T-helper 2 cell treated with Interferon-gamma antibody and Interleukin-4, amounts not matched to agents 5 μg/mL and 100 μg/mL, for 36 hours (primary cell): ENCODE measurements around the gene SH3TC1.

ENCODE experiments used
- DNase-seq: peaks from one replicate; pipeline ENCODE4 v3.0.0; 2021; ENCODE audit warnings: low spot score
- H3K27ac Mint-ChIP-seq: one replicate; pipeline ENCODE4 v1.8.0; 2021; ENCODE audit warnings: mild to moderate bottlenecking, mixed read lengths
- H3K27me3 Mint-ChIP-seq: one replicate; pipeline ENCODE4 v1.8.0; 2021; ENCODE audit warnings: low read depth, mixed read lengths
- H3K36me3 Mint-ChIP-seq: one replicate; pipeline ENCODE4 v1.8.0; 2021; ENCODE audit warnings: low read depth, mixed read lengths
- H3K4me1 Mint-ChIP-seq: one replicate; pipeline ENCODE4 v1.8.0; 2021; ENCODE audit warnings: low read depth, mixed read lengths
- H3K4me3 Mint-ChIP-seq: one replicate; pipeline ENCODE4 v1.8.0; 2022; ENCODE audit warnings: mild to moderate bottlenecking, moderate library complexity, mixed read lengths
- H3K9me3 Mint-ChIP-seq: one replicate; pipeline ENCODE4 v1.8.0; 2021; ENCODE audit warnings: mixed read lengths

The SH3TC1 gene

GRCh38 chr4:8192748-8193738 lies 6.0 kb upstream of the SH3TC1 start:
- H3K36me3 Mint-ChIP-seq = no peaks in the 10 kb centered on the region
- H3K27ac Mint-ChIP-seq = no peak overlapping the region
- no peaks in the 10 kb centered on the region for H3K4me1 Mint-ChIP-seq
- no peak for DNase-seq
- H3K9me3 Mint-ChIP-seq = no peaks in the 10 kb centered on the region
- no peak overlapping the region for H3K4me3 Mint-ChIP-seq
- H3K27me3 Mint-ChIP-seq = no peaks in the 10 kb centered on the region

GRCh38 chr4:8194306-8195242 lies 4.5 kb upstream of the SH3TC1 start:
- H3K4me3 Mint-ChIP-seq = no peak overlapping the region
- no peaks in the 10 kb centered on the region for H3K36me3 Mint-ChIP-seq
- H3K4me1 Mint-ChIP-seq = peaks cover 10% of the 10 kb centered on the region
- no peaks in the 10 kb centered on the region for H3K27me3 Mint-ChIP-seq
- DNase-seq = no peak
- H3K27ac Mint-ChIP-seq = no peak overlapping the region
- no peaks in the 10 kb centered on the region for H3K9me3 Mint-ChIP-seq

DNA sequence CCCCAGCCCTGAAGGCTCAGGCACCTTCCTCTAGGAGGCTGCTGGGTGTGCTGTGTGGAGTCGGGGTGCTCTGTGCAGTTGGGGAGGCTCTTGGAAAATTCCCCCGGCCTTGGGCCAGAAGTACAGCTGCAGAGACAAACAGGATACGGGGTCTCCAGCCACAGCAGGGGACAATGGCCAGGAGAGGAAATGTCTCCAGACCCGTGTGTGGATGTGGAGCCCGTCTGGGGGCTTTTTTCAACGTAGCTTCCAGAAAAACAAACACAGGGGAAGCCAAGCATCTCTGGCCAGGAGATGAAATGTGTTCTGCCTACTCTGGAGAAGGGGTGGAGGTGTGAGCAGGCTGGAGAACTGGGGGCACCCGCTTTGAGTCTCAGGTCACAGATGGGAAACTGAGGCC lies 3.7 kb upstream of the SH3TC1 start:
- no peak for DNase-seq
- no peaks in the 10 kb centered on the region for H3K9me3 Mint-ChIP-seq
- peaks cover 16% of the 10 kb centered on the region for H3K4me1 Mint-ChIP-seq
- no peak overlapping the region for H3K4me3 Mint-ChIP-seq
- no peaks in the 10 kb centered on the region for H3K36me3 Mint-ChIP-seq
- H3K27me3 Mint-ChIP-seq = no peaks in the 10 kb centered on the region
- no peak overlapping the region for H3K27ac Mint-ChIP-seq

- H3K36me3 Mint-ChIP-seq = no peaks in the 10 kb centered on the region
- no peaks in the 10 kb centered on the region for H3K9me3 Mint-ChIP-seq
- no peak overlapping the region for H3K4me3 Mint-ChIP-seq
- no peak overlapping the region for H3K27ac Mint-ChIP-seq
- no peak for DNase-seq
- H3K4me1 Mint-ChIP-seq = peaks cover 20% of the 10 kb centered on the region
- no peaks in the 10 kb centered on the region for H3K27me3 Mint-ChIP-seq
These were observed 3.1 kb upstream of the SH3TC1 start for GRCh38 chr4:8195841-8196458.

DNA sequence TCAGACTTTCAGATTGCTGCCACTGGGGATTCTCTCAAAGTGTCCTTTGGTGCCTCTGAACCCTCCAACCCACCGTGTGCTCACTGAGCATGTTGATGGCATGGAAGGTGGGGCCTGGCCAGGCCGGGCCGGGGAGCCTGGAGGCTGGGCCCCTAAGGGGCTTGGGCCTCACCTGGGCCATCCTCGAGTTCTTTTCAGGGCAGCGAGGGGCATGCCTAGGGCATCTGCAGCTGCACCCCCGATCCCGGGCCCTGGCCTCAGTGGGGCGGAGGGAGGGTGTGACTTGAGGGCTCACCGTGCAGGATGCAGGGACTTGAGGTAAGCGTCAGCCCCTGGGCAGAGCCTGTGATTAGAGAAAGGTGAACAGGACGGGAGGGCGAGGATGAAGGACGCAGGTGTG lies 1.6 kb upstream of the SH3TC1 start:
- Mint-ChIP-seq H3K27ac (no peak overlapping the region), H3K27me3 (no peaks in the 10 kb centered on the region), H3K36me3 (no peaks in the 10 kb centered on the region), H3K4me3 (no peak overlapping the region), H3K4me1 (peaks cover 30% of the 10 kb centered on the region), H3K9me3 (no peaks in the 10 kb centered on the region)
- no peak for DNase-seq

GRCh38 chr4:8198206-8198905 lies 734 bp upstream of the SH3TC1 start:
- H3K9me3 Mint-ChIP-seq = no peaks in the 10 kb centered on the region
- peaks cover 30% of the 10 kb centered on the region for H3K4me1 Mint-ChIP-seq
- DNase-seq = no peak
- H3K4me3 Mint-ChIP-seq = peak overlapping the region; percentile 94
- H3K36me3 Mint-ChIP-seq = no peaks in the 10 kb centered on the region
- H3K27me3 Mint-ChIP-seq = no peaks in the 10 kb centered on the region
- peak overlapping the region; percentile 90 for H3K27ac Mint-ChIP-seq

- no peaks in the 10 kb centered on the region for H3K9me3 Mint-ChIP-seq
- H3K4me3 Mint-ChIP-seq = peak overlapping the region; percentile 94
- H3K27ac Mint-ChIP-seq = peak overlapping the region; percentile 92
- no peak for DNase-seq
- H3K27me3 Mint-ChIP-seq = no peaks in the 10 kb centered on the region
- H3K36me3 Mint-ChIP-seq = no peaks in the 10 kb centered on the region
- H3K4me1 Mint-ChIP-seq = peaks cover 30% of the 10 kb centered on the region
These were observed 658 bp downstream of the SH3TC1 start for GRCh38 chr4:8199594-8200301.

DNA sequence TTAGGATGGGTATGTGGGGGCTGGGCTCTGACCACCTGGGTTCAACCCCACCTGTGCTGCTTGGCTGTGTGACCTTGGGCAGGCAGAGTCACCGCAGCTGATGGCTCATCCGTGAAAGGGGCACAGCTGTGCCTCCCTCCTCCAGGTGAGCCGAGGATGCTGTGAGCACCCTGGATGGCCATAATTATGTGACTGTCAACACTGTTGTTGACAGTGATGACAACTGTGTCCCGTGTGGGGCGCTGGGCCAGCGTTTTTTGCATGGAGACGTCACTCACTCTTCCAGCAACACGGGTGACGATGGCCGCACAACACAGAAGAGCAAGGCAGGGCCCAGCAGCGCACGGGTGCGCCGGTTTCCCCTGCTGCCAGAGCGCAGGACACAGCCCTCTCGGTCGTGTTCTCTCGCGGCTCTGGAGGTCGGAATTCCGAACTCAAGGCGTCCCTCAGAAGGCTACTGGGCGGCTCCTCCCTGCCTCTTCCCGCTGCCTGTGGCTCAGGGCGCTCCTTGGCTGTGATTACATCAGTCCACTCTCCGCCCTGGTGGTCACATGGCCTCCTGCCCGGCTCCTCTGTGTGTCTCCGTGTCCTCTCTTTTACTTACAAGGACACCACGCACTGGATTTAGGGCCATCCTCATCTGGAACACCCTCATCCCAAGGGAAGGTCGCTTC lies 1.3 kb downstream of the SH3TC1 start:
- no peak for DNase-seq
- Mint-ChIP-seq H3K27me3 (no peaks in the 10 kb centered on the region), H3K4me1 (peaks cover 30% of the 10 kb centered on the region), H3K9me3 (no peaks in the 10 kb centered on the region), H3K36me3 (no peaks in the 10 kb centered on the region), H3K27ac (peak overlapping the region; percentile 92), H3K4me3 (peak overlapping the region; percentile 94)

- DNase-seq = peak; percentile 37
- no peaks in the 10 kb centered on the region for H3K36me3 Mint-ChIP-seq
- H3K4me3 Mint-ChIP-seq = peak overlapping the region; percentile 94
- H3K27ac Mint-ChIP-seq = peak overlapping the region; percentile 67
- no peaks in the 10 kb centered on the region for H3K9me3 Mint-ChIP-seq
- no peaks in the 10 kb centered on the region for H3K27me3 Mint-ChIP-seq
- H3K4me1 Mint-ChIP-seq = peaks cover 30% of the 10 kb centered on the region
These were observed 2.3 kb downstream of the SH3TC1 start for GRCh38 chr4:8201321-8201781.

- no peaks in the 10 kb centered on the region for H3K36me3 Mint-ChIP-seq
- no peak overlapping the region for H3K27ac Mint-ChIP-seq
- no peak overlapping the region for H3K4me3 Mint-ChIP-seq
- DNase-seq = no peak
- H3K27me3 Mint-ChIP-seq = no peaks in the 10 kb centered on the region
- no peaks in the 10 kb centered on the region for H3K9me3 Mint-ChIP-seq
- H3K4me1 Mint-ChIP-seq = peaks cover 30% of the 10 kb centered on the region
These were observed 3.3 kb downstream of the SH3TC1 start for GRCh38 chr4:8202108-8203051.

- Mint-ChIP-seq H3K4me3 (no peak overlapping the region), H3K27ac (no peak overlapping the region), H3K9me3 (no peaks in the 10 kb centered on the region), H3K27me3 (no peaks in the 10 kb centered on the region), H3K36me3 (no peaks in the 10 kb centered on the region), H3K4me1 (peaks cover 30% of the 10 kb centered on the region)
- DNase-seq = no peak
These were observed 3.9 kb downstream of the SH3TC1 start for GRCh38 chr4:8203052-8203401.

DNA sequence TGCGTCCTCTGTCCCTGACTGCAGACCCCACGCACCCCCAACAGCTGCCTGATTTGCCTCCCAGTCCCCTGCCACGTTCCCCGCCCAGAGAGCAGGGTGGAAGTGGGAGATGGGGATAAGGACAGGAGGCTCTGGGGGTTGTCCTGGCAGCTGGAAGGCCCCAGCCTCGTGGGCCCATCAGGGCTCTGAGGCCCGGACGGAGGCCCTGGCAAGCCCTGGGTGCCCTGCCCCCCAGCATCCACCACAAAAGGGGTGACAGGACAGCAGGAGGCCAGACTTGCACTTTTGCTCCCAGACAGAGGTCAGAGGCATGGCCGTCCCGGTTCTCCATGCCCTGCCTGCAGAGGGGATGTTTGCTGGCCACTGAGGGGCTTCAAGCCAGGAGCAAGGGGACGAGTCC lies 4.7 kb downstream of the SH3TC1 start:
- DNase-seq = no peak
- Mint-ChIP-seq H3K4me3 (no peak overlapping the region), H3K4me1 (peaks cover 23% of the 10 kb centered on the region), H3K27ac (no peak overlapping the region), H3K9me3 (no peaks in the 10 kb centered on the region), H3K27me3 (no peaks in the 10 kb centered on the region), H3K36me3 (no peaks in the 10 kb centered on the region)
